Measurements from ENCODE around the gene CDH11.

Gene CDH11, protein sequence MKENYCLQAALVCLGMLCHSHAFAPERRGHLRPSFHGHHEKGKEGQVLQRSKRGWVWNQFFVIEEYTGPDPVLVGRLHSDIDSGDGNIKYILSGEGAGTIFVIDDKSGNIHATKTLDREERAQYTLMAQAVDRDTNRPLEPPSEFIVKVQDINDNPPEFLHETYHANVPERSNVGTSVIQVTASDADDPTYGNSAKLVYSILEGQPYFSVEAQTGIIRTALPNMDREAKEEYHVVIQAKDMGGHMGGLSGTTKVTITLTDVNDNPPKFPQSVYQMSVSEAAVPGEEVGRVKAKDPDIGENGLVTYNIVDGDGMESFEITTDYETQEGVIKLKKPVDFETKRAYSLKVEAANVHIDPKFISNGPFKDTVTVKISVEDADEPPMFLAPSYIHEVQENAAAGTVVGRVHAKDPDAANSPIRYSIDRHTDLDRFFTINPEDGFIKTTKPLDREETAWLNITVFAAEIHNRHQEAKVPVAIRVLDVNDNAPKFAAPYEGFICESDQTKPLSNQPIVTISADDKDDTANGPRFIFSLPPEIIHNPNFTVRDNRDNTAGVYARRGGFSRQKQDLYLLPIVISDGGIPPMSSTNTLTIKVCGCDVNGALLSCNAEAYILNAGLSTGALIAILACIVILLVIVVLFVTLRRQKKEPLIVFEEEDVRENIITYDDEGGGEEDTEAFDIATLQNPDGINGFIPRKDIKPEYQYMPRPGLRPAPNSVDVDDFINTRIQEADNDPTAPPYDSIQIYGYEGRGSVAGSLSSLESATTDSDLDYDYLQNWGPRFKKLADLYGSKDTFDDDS

DNA sequence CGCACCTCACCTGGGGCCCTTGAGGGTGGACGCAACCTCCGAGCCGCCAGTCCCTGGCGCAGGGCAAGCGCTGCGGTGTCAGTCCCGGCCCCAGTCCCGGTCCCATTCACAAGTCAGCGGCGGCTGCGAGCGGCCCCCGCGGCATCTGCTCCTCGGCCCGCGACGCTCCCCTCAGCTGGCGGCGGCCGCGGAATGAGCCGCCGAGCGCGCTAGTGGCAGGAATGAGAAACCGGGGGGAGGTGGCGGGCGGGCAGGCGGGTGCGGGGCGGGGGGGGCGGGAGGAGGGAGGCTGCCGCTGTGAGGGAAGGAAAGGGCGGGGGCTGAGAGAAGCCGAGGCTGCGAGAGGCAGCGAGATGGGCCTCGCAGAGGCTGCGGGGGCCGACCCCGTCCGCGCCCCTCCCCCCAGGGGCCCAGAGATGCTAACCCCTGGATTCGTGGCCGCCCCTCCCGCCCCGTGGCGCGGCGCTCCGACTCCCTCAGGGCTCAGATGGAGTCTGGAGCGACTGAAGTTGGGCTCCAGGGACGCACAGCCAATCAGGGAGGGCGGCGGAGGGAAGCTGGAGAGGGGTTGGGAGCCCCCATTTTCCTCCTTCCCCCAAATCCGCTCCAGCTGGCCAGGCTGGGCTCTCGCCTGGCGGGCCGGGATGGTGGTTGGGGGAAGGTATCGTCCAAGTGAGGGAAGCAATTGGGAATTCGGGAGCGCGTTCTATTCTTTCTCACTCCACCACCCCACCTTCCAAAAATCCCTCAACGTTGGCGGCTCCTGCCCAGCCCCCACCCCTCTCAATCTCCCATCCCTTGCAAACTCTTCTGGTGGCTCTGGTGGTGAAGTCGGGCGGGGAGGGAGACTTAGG is at the start of gene CDH11:
CDH11 (minus strand) TSS at position 194 of the 854 bp plus-strand sequence. CDS start 117,194 bp downstream, outside the sequence.
- Histone ChIP-seq H3K4me1 (ENCODE audit: control insufficient read depth in 1 of 2, insufficient read depth in 1 of 2, low read depth in 1 of 2, low read length in 1 of 2) (no peaks in the 10 kb centered on the region), H3K27ac (no peak within 1 kb of the TSS), H3K4me3 (ENCODE audit: low read depth in 1 of 2, low read length in 1 of 2) (no peak within 1 kb of the TSS), H3K27me3 (peaks cover 85% of the 10 kb centered on the region), H3K9me3 (no peaks in the 10 kb centered on the region), H3K36me3 (no peaks in the 10 kb centered on the region)
- TF ChIP-seq, protein P1, sequence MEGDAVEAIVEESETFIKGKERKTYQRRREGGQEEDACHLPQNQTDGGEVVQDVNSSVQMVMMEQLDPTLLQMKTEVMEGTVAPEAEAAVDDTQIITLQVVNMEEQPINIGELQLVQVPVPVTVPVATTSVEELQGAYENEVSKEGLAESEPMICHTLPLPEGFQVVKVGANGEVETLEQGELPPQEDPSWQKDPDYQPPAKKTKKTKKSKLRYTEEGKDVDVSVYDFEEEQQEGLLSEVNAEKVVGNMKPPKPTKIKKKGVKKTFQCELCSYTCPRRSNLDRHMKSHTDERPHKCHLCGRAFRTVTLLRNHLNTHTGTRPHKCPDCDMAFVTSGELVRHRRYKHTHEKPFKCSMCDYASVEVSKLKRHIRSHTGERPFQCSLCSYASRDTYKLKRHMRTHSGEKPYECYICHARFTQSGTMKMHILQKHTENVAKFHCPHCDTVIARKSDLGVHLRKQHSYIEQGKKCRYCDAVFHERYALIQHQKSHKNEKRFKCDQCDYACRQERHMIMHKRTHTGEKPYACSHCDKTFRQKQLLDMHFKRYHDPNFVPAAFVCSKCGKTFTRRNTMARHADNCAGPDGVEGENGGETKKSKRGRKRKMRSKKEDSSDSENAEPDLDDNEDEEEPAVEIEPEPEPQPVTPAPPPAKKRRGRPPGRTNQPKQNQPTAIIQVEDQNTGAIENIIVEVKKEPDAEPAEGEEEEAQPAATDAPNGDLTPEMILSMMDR (IDR thresholded peaks at IDR 0.05): no peak

DNA sequence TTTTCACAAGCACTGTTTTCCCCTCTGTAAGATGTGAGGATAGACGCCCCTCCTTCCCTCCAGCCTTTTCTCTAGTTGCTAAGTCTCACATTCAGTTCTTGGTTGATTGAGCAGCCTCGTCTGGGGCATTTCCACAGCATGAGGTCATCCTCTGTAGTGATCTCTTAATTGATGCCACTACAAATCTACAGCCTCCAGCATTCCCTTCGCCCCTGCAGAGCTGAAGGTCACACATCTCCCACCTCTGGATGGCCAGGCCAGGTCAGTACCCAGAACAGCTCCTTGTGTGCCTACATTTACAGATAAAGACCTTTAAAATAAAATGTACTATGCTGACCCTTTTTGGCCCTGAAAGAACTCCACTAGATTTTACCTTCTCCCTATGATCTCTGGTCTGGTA is 32.5 kb upstream of the CDH11 start:
- Histone ChIP-seq H3K27me3 (no peaks in the 10 kb centered on the region), H3K4me3 (ENCODE audit: low read depth in 1 of 2, low read length in 1 of 2) (no peak overlapping the region), H3K9me3 (no peaks in the 10 kb centered on the region), H3K36me3 (no peaks in the 10 kb centered on the region), H3K4me1 (ENCODE audit: control insufficient read depth in 1 of 2, insufficient read depth in 1 of 2, low read depth in 1 of 2, low read length in 1 of 2) (no peaks in the 10 kb centered on the region), H3K27ac (no peak overlapping the region)
- TF ChIP-seq, protein P1 (IDR thresholded peaks at IDR 0.05): no peak

DNA sequence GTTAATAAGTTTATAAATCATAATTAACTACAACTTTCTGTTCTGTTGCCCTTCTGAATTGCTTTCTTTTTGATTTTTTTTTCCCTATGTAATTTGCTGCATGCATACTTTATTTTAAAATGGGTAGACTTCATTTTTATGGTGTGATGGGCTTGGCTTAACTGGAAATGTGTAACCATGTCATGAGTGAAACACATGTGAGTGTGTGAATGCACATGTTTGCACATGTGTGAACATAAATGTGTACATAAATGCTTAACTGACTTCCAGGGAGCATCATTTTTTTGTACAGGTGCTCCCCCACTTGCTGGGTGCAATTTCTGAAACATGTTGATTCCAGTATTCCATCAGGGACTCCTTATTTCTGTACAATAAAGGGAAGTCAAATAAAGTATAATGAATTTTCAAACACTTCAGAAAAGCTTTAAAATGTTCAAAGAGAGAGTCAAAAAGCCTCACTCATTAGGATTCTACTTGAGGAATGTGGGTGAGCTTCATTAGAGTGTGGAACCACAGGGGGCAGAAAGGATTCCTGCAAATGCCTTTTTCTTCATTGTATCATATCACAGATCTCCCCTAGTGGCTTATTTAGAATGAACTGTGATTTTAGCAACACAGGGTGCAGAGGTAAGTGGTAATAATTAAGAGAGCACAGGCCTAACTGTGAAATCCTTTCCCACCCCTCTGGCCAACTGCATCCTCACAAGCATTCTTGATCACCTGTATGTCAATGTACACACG is 31.7 kb upstream of the CDH11 start:
- H3K27me3 ChIP-seq: no peaks in the 10 kb centered on the region
- H3K36me3 ChIP-seq: no peaks in the 10 kb centered on the region
- no peaks in the 10 kb centered on the region for H3K9me3 ChIP-seq
- TF ChIP-seq, protein P1 (IDR thresholded peaks at IDR 0.05): no peak
- no peak overlapping the region for H3K4me3 ChIP-seq (ENCODE audit: low read depth in 1 of 2, low read length in 1 of 2)
- H3K27ac ChIP-seq: no peak overlapping the region
- H3K4me1 ChIP-seq (ENCODE audit: control insufficient read depth in 1 of 2, insufficient read depth in 1 of 2, low read depth in 1 of 2, low read length in 1 of 2): no peaks in the 10 kb centered on the region

DNA sequence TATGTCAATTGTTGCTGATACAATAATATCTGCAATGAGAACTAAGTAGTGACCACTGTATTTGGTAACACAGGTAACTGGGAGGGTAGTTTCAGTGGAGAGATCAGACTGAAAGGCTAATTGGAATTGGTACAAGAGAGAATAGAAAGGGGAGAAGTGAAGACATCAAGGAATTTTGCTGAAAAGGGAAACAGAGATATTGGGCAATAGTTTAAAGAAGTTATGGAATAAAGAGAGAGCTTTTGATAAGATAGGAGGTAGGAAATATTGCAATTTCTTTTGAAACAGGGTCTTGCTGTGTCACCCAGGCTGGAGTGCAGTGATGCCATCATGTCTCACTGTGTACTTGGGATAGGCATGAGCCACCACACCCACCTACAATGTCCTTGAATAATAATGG is 26.9 kb upstream of the CDH11 start:
- Histone ChIP-seq H3K27ac (no peak overlapping the region), H3K4me1 (ENCODE audit: control insufficient read depth in 1 of 2, insufficient read depth in 1 of 2, low read depth in 1 of 2, low read length in 1 of 2) (no peaks in the 10 kb centered on the region), H3K9me3 (no peaks in the 10 kb centered on the region), H3K36me3 (no peaks in the 10 kb centered on the region), H3K27me3 (no peaks in the 10 kb centered on the region), H3K4me3 (ENCODE audit: low read depth in 1 of 2, low read length in 1 of 2) (no peak overlapping the region)
- TF ChIP-seq, protein P1 (IDR thresholded peaks at IDR 0.05): no peak

DNA sequence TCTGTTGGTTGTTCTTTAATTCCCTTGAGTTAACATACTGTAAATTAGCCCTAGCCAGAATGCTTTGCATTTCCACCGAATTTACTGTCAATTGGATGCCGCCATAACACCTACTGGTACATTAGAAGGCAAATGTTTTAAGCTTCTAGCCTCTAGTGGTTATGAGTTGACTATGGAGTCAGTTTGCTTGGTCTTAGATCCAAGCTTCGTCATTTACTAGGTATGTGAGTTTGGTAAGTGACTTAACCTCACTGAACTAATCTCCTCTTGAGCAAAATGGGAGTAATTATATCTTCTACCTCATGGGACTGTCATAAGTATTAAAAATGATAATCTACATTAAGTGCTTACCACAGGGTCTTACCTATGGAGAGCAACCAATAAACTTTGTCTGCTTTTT is 20.4 kb upstream of the CDH11 start:
- TF ChIP-seq, protein P1 (IDR thresholded peaks at IDR 0.05): no peak
- Histone ChIP-seq H3K27me3 (no peaks in the 10 kb centered on the region), H3K27ac (no peak overlapping the region), H3K9me3 (no peaks in the 10 kb centered on the region), H3K4me1 (ENCODE audit: control insufficient read depth in 1 of 2, insufficient read depth in 1 of 2, low read depth in 1 of 2, low read length in 1 of 2) (no peaks in the 10 kb centered on the region), H3K4me3 (ENCODE audit: low read depth in 1 of 2, low read length in 1 of 2) (no peak overlapping the region), H3K36me3 (no peaks in the 10 kb centered on the region)

All from neutrophil (primary cell).